WERI-Rb-1 (cell line): ENCODE data around the gene XRN1.
"Not testable (repeated sequence)": the region's sequence is repeated elsewhere in the genome, so short reads cannot be mapped to it uniquely, and the experiment has no call there.

Experiments used
- DNase-seq: peaks from one replicate; pipeline ENCODE4 v3.0.0-alpha.2; 2020
- H3K27ac ChIP-seq: fragments of 250-450 bp; sonication (Bioruptor Pico); 2 replicates; pipeline ENCODE4 v1.5.1; 2020; ENCODE audit warnings: mild to moderate bottlenecking, moderate library complexity
- H3K27me3 ChIP-seq: fragments of 250-450 bp; sonication (Bioruptor Pico); 2 replicates; pipeline ENCODE4 v1.5.1; 2021; ENCODE audit warnings: mild to moderate bottlenecking, low read depth, moderate library complexity; ENCODE audit not compliant: insufficient read depth, severe bottlenecking
- H3K36me3 ChIP-seq: fragments of 250-450 bp; sonication (Bioruptor Pico); 2 replicates; pipeline ENCODE4 v1.5.1; 2020; ENCODE audit warnings: mild to moderate bottlenecking, moderate library complexity
- H3K4me3 ChIP-seq: 2 replicates; pipeline ENCODE4 v1.5.1; 2011; ENCODE audit warnings: low read depth, mild to moderate bottlenecking, control low read depth, low read length
- H3K9me3 ChIP-seq: fragments of 250-450 bp; sonication (Bioruptor Pico); 2 replicates; pipeline ENCODE4 v1.5.1; 2021; ENCODE audit warnings: mild to moderate bottlenecking, moderate library complexity; ENCODE audit not compliant: severe bottlenecking
- CTCF ChIP-seq: IDR thresholded peaks from 2 replicates; pipeline ENCODE4 v1.5.1; 2011; ENCODE audit warnings: low read depth, mild to moderate bottlenecking, control low read depth, inconsistent platforms, low read length

The XRN1 gene

GRCh38 chr3:142315083-142315482 is 132.8 kb downstream of the XRN1 start:
- H3K27ac ChIP-seq: no peak overlapping the region
- peaks cover 10% of the 10 kb centered on the region for H3K36me3 ChIP-seq
- no peaks in the 10 kb centered on the region for H3K9me3 ChIP-seq
- H3K27me3 ChIP-seq: no peaks in the 10 kb centered on the region
- H3K4me3 ChIP-seq: no peak overlapping the region
- no peak for DNase-seq
- no peak for TF ChIP-seq CTCF

DNA sequence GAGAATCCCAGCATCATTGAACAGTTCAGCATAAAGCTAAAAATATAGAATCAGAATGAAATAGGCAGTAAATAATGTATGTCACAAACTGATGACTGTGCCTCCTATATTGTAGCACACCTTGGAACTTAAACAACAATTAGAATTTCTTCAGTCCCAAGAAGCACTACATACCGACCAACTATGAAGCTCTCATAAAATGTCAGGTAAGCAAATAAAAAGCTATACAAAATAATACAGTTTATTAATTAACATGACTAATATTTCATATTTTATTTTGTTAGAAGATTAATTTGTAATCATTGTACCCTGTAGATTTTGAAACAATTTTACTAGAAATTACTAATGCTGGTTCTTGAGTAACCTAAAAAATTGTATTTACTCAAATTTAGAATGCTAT is 137.4 kb downstream of the XRN1 start:
- H3K36me3 ChIP-seq: peaks cover 5% of the 10 kb centered on the region
- no peak for TF ChIP-seq CTCF

DNA sequence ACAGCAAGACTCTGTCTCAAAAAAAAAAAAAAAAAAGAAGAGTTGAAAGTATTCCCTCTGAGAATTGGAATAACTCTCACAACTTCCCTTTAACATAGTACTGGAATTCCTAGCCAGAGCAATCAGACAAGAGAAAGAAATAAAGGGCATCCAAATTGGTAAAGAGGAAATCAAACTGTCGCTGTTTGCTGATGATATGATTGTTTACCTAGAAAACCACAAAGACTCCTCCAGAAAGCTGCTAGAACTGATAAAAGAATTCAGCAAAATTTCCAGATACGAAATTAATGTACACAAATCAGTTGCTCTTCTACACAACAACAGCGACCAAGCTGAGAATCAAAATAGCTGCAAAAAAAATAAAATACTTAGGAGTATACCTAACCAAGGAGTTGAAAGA is 145.0 kb downstream of the XRN1 start:
- H3K4me3 ChIP-seq, H3K27ac ChIP-seq, H3K27me3 ChIP-seq, DNase-seq, H3K9me3 ChIP-seq, H3K36me3 ChIP-seq: not testable (repeated sequence)

More for the DNA sequence above, 137.4 kb downstream of the XRN1 start:
- no peak for DNase-seq
- H3K4me3 ChIP-seq: no peak overlapping the region
- no peaks in the 10 kb centered on the region for H3K27me3 ChIP-seq
- H3K27ac ChIP-seq: no peak overlapping the region
- H3K9me3 ChIP-seq: no peaks in the 10 kb centered on the region

- Histone ChIP-seq H3K27me3 (no peaks in the 10 kb centered on the region), H3K36me3 (no peaks in the 10 kb centered on the region), H3K4me3 (no peak overlapping the region), H3K27ac (no peak overlapping the region), H3K9me3 (no peaks in the 10 kb centered on the region)
- DNase-seq: no peak
- no peak for TF ChIP-seq CTCF
These were observed 149.2 kb downstream of the XRN1 start for GRCh38 chr3:142298626-142299025.

DNA sequence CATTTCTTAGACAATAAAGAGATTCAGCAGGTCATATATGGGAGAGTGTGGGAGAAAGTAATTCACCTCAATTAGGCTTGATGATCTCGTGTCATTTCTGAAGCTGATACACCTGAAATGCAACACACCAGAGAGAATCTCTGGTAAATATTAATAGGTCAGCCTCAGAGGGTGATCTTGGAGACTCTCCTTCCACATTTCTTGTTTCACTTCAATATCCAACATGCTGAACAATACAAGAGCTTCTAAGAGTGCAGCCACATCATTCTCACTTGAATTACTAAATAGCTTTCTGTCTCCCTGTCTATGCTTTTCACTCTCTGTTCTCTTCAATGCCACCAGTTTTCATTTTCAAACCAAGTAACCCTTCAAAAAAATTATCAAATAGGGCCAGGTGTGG is 151.3 kb downstream of the XRN1 start:
- Histone ChIP-seq H3K27me3 (no peaks in the 10 kb centered on the region), H3K9me3 (no peaks in the 10 kb centered on the region), H3K27ac (no peak overlapping the region), H3K4me3 (no peak overlapping the region), H3K36me3 (no peaks in the 10 kb centered on the region)
- DNase-seq: no peak
- no peak for TF ChIP-seq CTCF

- Histone ChIP-seq H3K27me3 (no peaks in the 10 kb centered on the region), H3K4me3 (no peak overlapping the region), H3K36me3 (no peaks in the 10 kb centered on the region), H3K9me3 (peaks cover 30% of the 10 kb centered on the region), H3K27ac (no peak overlapping the region)
- TF ChIP-seq CTCF: no peak
- DNase-seq: no peak
These were observed 159.8 kb downstream of the XRN1 start for GRCh38 chr3:142287866-142288638.
